ENCODE data around the gene MADD. TPM values are rescaled to one million over a fixed set of nuclear protein-coding genes. Genes with fewer than 3 reads are reported as not detected.

MADD gene
- total and polyA plus RNA-seq, 2 donors (not counting 1 experiment from before 2014, with no cell fraction given): 7.0 to 15.4 TPM

DNA sequence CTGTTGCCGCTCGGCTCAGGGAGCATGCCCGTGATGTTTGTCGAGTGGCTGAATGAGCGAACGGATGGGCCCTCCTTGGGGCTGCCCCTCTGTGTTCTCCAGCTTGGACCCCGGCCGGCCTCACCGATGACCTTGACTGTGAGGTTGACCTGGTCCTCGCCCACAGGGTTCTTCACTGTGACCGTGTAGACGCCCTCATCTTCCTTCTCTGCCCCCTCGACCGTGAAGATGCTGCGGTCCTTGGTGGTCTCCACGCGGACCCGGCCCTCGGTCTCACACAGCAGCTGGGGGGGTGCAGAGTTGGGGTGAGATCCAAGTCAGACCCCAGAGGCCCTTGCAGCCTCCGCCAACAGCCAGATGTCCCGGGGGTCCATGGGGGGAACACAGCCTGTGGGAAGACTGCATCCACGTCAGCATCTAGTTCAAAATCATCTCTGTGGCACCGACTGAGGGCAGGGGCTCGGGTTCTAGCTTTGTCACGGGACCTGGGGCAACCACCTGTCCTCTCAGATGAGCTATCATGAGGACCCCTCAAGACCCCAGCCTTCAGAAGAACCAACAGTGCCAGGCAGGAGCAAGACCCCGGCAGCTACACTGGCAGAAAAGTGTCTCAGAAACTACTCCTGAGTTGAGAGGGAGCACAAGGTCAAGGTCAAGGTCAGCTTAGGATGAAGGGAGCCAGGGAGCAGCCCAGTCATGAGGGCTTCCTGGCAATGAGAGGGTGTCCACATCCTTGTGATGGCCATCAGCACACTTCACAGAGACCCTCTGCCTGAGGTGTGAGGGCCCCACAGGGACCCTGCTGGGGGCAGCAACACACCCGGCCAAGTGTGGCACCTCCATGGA, 68.7 kb downstream of the MADD start:
- Histone ChIP-seq H3K79me2 (ENCODE audit: control insufficient read depth, insufficient read depth, low read length) (no peaks in the 10 kb centered on the region), H2AFZ (ENCODE audit: low read length) (no peak overlapping the region), H3K9me3 (ENCODE audit: control insufficient read depth, insufficient read depth, low read depth, low read length) (no peaks in the 10 kb centered on the region), H3K27me3 (ENCODE audit: control insufficient read depth, insufficient read depth, low read length) (no peaks in the 10 kb centered on the region), H3K27ac (ENCODE audit: insufficient read depth, low read length) (no peak overlapping the region), H3K4me3 (replicated peaks in 1 of 4; ENCODE audit: control extremely low read depth in 1 of 4, insufficient read depth in 1 of 4, low read depth in 3 of 4, low read length in 4 of 4) (no peak overlapping the region), H3K36me3 (ENCODE audit: control insufficient read depth, insufficient read depth, low read length) (no peaks in the 10 kb centered on the region), H3K9ac (ENCODE audit: insufficient read depth, low read length) (no peak overlapping the region), H4K20me1 (ENCODE audit: control insufficient read depth, extremely low read depth, insufficient read depth, low read length) (no peaks in the 10 kb centered on the region), H3K4me1 (ENCODE audit: control insufficient read depth, extremely low read depth, insufficient read depth, low read length) (no peaks in the 10 kb centered on the region), H3K4me2 (ENCODE audit: extremely low read depth, insufficient read depth, low read length) (no peak overlapping the region)
- DNase-seq (ENCODE audit: low read depth in 2 of 2): no peak
- TF ChIP-seq, protein P1, sequence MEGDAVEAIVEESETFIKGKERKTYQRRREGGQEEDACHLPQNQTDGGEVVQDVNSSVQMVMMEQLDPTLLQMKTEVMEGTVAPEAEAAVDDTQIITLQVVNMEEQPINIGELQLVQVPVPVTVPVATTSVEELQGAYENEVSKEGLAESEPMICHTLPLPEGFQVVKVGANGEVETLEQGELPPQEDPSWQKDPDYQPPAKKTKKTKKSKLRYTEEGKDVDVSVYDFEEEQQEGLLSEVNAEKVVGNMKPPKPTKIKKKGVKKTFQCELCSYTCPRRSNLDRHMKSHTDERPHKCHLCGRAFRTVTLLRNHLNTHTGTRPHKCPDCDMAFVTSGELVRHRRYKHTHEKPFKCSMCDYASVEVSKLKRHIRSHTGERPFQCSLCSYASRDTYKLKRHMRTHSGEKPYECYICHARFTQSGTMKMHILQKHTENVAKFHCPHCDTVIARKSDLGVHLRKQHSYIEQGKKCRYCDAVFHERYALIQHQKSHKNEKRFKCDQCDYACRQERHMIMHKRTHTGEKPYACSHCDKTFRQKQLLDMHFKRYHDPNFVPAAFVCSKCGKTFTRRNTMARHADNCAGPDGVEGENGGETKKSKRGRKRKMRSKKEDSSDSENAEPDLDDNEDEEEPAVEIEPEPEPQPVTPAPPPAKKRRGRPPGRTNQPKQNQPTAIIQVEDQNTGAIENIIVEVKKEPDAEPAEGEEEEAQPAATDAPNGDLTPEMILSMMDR (conservative IDR thresholded peaks at IDR 0.05 in 1 of 2, IDR thresholded peaks at IDR 0.05 in 1 of 2; ENCODE audit: low read depth in 1 of 2, low read length in 2 of 2): no peak
- no peak for TF ChIP-seq EZH2 (IDR thresholded peaks at IDR 0.05; ENCODE audit: low read length, missing control alignments)

DNA sequence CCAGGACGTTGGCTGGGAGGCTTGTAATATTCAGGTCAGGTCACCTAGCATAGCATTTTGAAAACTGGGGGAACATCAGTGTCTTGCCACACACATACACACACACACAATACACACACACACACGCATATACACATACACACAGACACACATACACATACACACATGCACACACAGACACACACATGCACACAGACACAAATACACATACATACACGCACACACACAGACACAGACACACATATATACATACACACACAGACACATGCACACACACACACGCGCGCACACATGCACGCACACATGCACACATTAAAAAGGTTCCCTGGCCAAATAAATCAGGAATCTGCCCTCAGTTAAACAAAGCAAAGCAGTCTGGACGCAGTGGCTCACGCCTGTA, 70.1 kb downstream of the MADD start:
- Histone ChIP-seq H4K20me1 (ENCODE audit: control insufficient read depth, extremely low read depth, insufficient read depth, low read length) (no peaks in the 10 kb centered on the region), H3K79me2 (ENCODE audit: control insufficient read depth, insufficient read depth, low read length) (no peaks in the 10 kb centered on the region), H3K36me3 (ENCODE audit: control insufficient read depth, insufficient read depth, low read length) (no peaks in the 10 kb centered on the region), H3K27me3 (ENCODE audit: control insufficient read depth, insufficient read depth, low read length) (peaks cover 2% of the 10 kb centered on the region), H3K9me3 (ENCODE audit: control insufficient read depth, insufficient read depth, low read depth, low read length) (no peaks in the 10 kb centered on the region), H3K4me3 (replicated peaks in 1 of 4; ENCODE audit: control extremely low read depth in 1 of 4, insufficient read depth in 1 of 4, low read depth in 3 of 4, low read length in 4 of 4) (no peak overlapping the region), H3K4me2 (ENCODE audit: extremely low read depth, insufficient read depth, low read length) (no peak overlapping the region), H3K27ac (ENCODE audit: insufficient read depth, low read length) (no peak overlapping the region), H3K4me1 (ENCODE audit: control insufficient read depth, extremely low read depth, insufficient read depth, low read length) (no peaks in the 10 kb centered on the region), H3K9ac (ENCODE audit: insufficient read depth, low read length) (no peak overlapping the region), H2AFZ (ENCODE audit: low read length) (no peak overlapping the region)
- TF ChIP-seq, protein P1 (conservative IDR thresholded peaks at IDR 0.05 in 1 of 2, IDR thresholded peaks at IDR 0.05 in 1 of 2; ENCODE audit: low read depth in 1 of 2, low read length in 2 of 2): no peak
- TF ChIP-seq EZH2 (IDR thresholded peaks at IDR 0.05; ENCODE audit: low read length, missing control alignments): no peak
- no peak for DNase-seq (ENCODE audit: low read depth in 2 of 2)

DNA sequence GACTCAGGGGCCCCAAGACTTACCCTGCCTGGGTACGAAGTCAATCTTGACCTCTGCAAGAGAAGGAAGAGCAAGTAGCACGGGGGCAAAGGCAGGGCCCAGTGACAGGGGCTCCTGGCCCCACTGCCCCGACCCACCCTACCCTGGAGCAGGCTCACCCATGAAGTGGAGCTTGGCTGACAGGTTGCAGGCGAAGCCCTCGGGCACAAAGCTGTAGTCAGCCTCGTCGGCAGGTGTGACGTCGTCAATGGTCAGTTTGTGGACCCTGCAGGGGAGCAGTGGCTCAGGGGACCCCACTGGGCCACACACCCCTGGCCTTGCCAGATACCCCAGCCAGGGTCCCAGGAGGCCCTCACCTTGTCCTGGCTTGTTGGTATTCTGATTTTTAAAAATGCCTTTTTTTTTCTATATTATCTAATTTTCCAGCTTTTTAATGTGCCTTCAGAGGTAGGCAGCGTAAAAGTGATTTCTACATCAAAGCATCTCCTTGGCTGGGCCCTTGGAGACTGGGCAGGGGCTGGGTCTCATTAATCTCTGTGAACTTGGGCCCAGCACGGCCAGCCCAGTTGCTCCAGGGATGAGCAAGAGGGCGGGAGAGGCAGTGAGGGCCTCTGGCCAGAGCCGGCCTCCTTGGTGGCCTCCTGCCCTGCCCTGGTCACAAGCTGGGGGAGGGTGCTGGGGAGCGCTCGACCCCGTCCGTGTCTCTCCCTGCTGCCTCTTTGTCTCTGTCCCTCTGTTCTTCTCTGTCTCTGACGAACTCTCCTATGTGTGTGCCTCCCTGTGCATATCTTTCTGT, 71.2 kb downstream of the MADD start:
- no peak overlapping the region for H3K9ac ChIP-seq (ENCODE audit: insufficient read depth, low read length)
- no peak for DNase-seq (ENCODE audit: low read depth in 2 of 2)
- TF ChIP-seq, protein P1 (conservative IDR thresholded peaks at IDR 0.05 in 1 of 2, IDR thresholded peaks at IDR 0.05 in 1 of 2; ENCODE audit: low read depth in 1 of 2, low read length in 2 of 2): no peak
- TF ChIP-seq EZH2 (IDR thresholded peaks at IDR 0.05; ENCODE audit: low read length, missing control alignments): no peak

More for the DNA sequence above, 71.2 kb downstream of the MADD start:
- Histone ChIP-seq H3K27ac (ENCODE audit: insufficient read depth, low read length) (no peak overlapping the region), H3K79me2 (ENCODE audit: control insufficient read depth, insufficient read depth, low read length) (no peaks in the 10 kb centered on the region), H3K4me1 (ENCODE audit: control insufficient read depth, extremely low read depth, insufficient read depth, low read length) (no peaks in the 10 kb centered on the region), H3K4me2 (ENCODE audit: extremely low read depth, insufficient read depth, low read length) (no peak overlapping the region), H2AFZ (ENCODE audit: low read length) (no peak overlapping the region), H3K9me3 (ENCODE audit: control insufficient read depth, insufficient read depth, low read depth, low read length) (no peaks in the 10 kb centered on the region), H3K27me3 (ENCODE audit: control insufficient read depth, insufficient read depth, low read length) (peaks cover 5% of the 10 kb centered on the region), H3K36me3 (ENCODE audit: control insufficient read depth, insufficient read depth, low read length) (no peaks in the 10 kb centered on the region), H4K20me1 (ENCODE audit: control insufficient read depth, extremely low read depth, insufficient read depth, low read length) (no peaks in the 10 kb centered on the region), H3K4me3 (replicated peaks in 1 of 4; ENCODE audit: control extremely low read depth in 1 of 4, insufficient read depth in 1 of 4, low read depth in 3 of 4, low read length in 4 of 4) (no peak overlapping the region)
